GM10266 (cell line): ENCODE measurements around the gene ANKRD24.
A peak's percentile ranks its signal among the peaks of the same experiment; 100 is the strongest.

Experiments used
- DNase-seq: peaks from one replicate; pipeline ENCODE4 v3.0.0; 2012; ENCODE audit errors: extremely low spot score
- CTCF ChIP-seq: IDR thresholded peaks from 2 replicates; pipeline ENCODE4 v1.5.1; 2012; ENCODE audit warnings: mild to moderate bottlenecking, low read depth; ENCODE audit not compliant: control insufficient read depth, insufficient read depth; ENCODE audit errors: missing control alignments

Gene ANKRD24

GRCh38 chr19:4196009-4196408, 13.5 kb downstream of the ANKRD24 start:
- DNase-seq: no peak
- TF ChIP-seq CTCF: no peak

- no peak for TF ChIP-seq CTCF
- DNase-seq: no peak
These were observed 14.2 kb downstream of the ANKRD24 start for GRCh38 chr19:4196587-4197148.

DNA sequence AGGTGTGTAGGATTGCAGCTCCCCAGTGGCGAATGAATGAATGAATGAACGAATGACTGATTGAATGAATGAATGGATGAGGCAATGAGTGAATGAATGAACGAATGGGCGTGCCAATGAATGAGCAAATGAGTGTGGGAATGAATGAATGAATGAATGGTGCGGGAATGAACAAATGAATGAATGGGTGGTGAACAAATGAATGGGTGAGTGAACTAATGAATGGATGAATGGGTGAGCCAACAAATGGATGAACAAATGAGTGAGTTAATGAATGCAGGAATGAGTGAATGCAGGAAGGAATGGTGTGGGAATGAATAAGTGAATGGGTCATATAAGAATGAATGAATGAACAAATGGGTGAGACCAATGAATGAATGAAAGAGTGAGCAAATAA, 14.7 kb downstream of the ANKRD24 start:
- no peak for DNase-seq
- no peak for TF ChIP-seq CTCF

- TF ChIP-seq CTCF: no peak
- DNase-seq: peak; percentile 62
These were observed 15.4 kb downstream of the ANKRD24 start for GRCh38 chr19:4197625-4198466.

DNA sequence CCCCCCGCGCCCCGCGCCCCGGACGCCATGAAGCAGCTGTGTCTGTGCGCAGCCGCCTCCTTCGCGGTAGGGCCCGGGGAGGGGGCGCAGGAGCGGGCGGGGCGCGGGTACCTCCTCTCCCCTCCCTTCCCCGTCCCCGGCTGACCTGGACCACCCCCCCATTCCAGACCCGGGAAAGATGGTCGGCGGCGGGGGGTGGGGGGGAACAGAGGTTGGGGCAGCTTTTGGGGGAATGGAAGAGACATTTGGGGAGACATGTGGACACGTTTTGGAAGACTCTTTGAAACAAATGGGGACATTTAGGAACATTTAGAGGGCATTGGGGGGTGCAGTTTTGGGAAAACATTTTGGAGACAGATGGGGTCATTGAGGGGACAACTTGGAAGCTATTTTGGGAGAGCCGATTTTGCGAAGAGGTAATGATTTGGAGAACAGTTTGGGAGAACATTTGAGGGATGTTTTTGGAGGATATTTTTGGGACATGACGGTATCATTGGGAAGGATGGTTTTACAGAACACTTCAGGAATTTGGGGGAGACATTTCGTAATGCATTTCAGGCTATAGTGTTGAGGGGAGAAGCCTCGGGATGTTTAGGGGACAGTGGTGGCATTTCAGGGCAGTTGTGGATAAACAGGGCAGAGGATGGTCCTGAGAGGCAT, 16.1 kb downstream of the ANKRD24 start:
- TF ChIP-seq CTCF: no peak
- no peak for DNase-seq

- TF ChIP-seq CTCF: no peak
- no peak for DNase-seq
These were observed 17.3 kb downstream of the ANKRD24 start for GRCh38 chr19:4199699-4200293.
